ENCODE results near the gene NALCN.

DNA sequence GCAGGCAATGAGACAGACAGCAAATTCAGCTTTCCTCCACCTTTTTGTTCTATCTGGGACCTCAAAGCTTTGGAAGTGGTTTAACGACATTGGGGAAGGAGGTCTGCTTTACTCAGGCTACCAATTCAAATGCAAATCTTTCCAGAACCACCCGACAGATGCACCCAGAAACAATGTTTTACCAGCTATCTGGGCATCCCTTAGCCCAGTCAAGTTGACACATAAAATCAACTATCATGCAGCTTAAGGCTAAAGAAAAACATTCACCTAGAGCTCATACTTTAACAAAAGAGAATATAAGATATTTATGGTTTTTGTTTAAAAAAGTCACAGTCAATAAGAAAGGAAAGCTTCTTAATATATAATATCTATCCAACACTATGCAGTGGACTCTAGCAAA lies 246.0 kb downstream of the NALCN start:
- TF ChIP-seq, protein P1, sequence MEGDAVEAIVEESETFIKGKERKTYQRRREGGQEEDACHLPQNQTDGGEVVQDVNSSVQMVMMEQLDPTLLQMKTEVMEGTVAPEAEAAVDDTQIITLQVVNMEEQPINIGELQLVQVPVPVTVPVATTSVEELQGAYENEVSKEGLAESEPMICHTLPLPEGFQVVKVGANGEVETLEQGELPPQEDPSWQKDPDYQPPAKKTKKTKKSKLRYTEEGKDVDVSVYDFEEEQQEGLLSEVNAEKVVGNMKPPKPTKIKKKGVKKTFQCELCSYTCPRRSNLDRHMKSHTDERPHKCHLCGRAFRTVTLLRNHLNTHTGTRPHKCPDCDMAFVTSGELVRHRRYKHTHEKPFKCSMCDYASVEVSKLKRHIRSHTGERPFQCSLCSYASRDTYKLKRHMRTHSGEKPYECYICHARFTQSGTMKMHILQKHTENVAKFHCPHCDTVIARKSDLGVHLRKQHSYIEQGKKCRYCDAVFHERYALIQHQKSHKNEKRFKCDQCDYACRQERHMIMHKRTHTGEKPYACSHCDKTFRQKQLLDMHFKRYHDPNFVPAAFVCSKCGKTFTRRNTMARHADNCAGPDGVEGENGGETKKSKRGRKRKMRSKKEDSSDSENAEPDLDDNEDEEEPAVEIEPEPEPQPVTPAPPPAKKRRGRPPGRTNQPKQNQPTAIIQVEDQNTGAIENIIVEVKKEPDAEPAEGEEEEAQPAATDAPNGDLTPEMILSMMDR (IDR thresholded peaks at IDR 0.05; ENCODE audit: insufficient read depth, low read length, poor library complexity, severe bottlenecking): no peak
- no peak for TF ChIP-seq EZH2phosphoT487 (conservative IDR thresholded peaks at IDR 0.05; ENCODE audit: low read length)

Data from SU-DHL-6 (cell line).